Prostate gland (tissue), 2 donors: ENCODE data around the gene FNDC3B.

Experiments
- CTCF ChIP-seq, 4 experiments: fragments of 200-600 bp in 2 of 4; fragments of 450-650 bp in 2 of 4; sonication (generic) in 2 of 4; IDR thresholded peaks; 1 replicate in 3 of 4; 2 replicates in 1 of 4; pipeline ENCODE4 v1.5.1; 2016 to 2019; ENCODE audit warnings: antibody characterized with exemption in 4 of 4, mild to moderate bottlenecking in 2 of 4, moderate library complexity in 2 of 4
- POLR2AphosphoS5 ChIP-seq: sonication (generic); formaldehyde crosslinking; IDR thresholded peaks from one replicate; pipeline ENCODE4 v1.6.1; 2017; ENCODE audit warnings: antibody characterized with exemption

GRCh38 chr3:172201870-172202236 is 162.5 kb downstream of the FNDC3B start:
- TF ChIP-seq CTCF (IDR thresholded peaks at IDR 0.05) (no peak), POLR2AphosphoS5 (no peak)
